HCT116 (cell line): ENCODE results near the gene RGPD6. TPM values are rescaled to one million over a fixed set of nuclear protein-coding genes. Genes with fewer than 3 reads are reported as not detected.
"Not testable (repeated sequence)": the region's sequence is repeated elsewhere in the genome, so short reads cannot be mapped to it uniquely, and the experiment has no call there.

Experiments
- ATAC-seq: fragments of 200-7000 bp; cut with Tn5 transposase; 2 replicates; pipeline ENCODE4 v1.9.1; 2020; ENCODE audit warnings: mild to moderate bottlenecking, moderate library complexity
- BruUV-seq: library from RNA; stranded (reverse); fragments of 400-500 nt; replicated peaks from 2 replicates; lab custom pipeline; 2021; lab: Mats Ljungman, UMichigan
- CTCF ChIA-PET: fragments of 300-600 bp; sonication (Branson Sonifier 250); formaldehyde crosslinking; loops from one replicate; lab custom pipeline; 2021; ENCODE audit warnings: antibody characterized with exemption; lab: Charles Lee
- POLR2A ChIA-PET: fragments of 300-600, 350-600 bp; sonication (Branson Sonifier 250); formaldehyde crosslinking; loops from one replicate; lab custom pipeline; 2021; ENCODE audit warnings: antibody characterized with exemption; lab: Charles Lee
- RAD21 ChIA-PET, 2 experiments: fragments of 300-600 bp; sonication (Branson Sonifier 250); formaldehyde crosslinking; loops; one replicate each; lab custom pipeline; 2023; ENCODE audit warnings: low total read pairs in 2 of 2; ENCODE audit not compliant: uncharacterized antibody in 2 of 2, unreplicated experiment in 2 of 2, low non-redundant PET in 1 of 2; lab: Charles Lee
- DNase-seq: peaks from one replicate; pipeline ENCODE4 v3.0.0-alpha.2; 2010; ENCODE audit warnings: low read depth, low spot score
- H2AFZ ChIP-seq: fragments of 200-600 bp; shearing (Covaris generic), sonication (generic); 2 replicates; pipeline ENCODE4 v1.6.1; 2017; ENCODE audit warnings: low read depth, mixed run types, mixed read lengths, antibody characterized with exemption, low read length; ENCODE audit not compliant: poor library complexity, severe bottlenecking
- H3K27ac ChIP-seq: 2 replicates; pipeline ENCODE4 v1.5.1; 2012; ENCODE audit warnings: low read depth, low read length
- H3K27me3 ChIP-seq: fragments of 200-600 bp; sonication (generic); 2 replicates; pipeline ENCODE4 v1.6.1; 2016; ENCODE audit warnings: mixed run types, low read length, mixed read lengths; ENCODE audit not compliant: insufficient read depth
- H3K36me3 ChIP-seq, 2 experiments: fragments of 200-500 bp in 1 of 2; fragments of 200-600 bp in 1 of 2; sonication (Bioruptor generic) in 1 of 2; sonication (generic) in 1 of 2; 2 replicates each; pipeline versions ENCODE4 v1.5.1 to v1.6.1; 2014 to 2016; ENCODE audit warnings: low read length in 2 of 2, inconsistent platforms in 1 of 2, mixed read lengths in 1 of 2, mixed run types in 1 of 2; ENCODE audit not compliant: insufficient read depth in 2 of 2, control insufficient read depth in 1 of 2
- H3K4me1 ChIP-seq, 2 experiments: fragments of 200-600 bp in 1 of 2; sonication (generic) in 1 of 2; 2 replicates each; pipeline versions ENCODE4 v1.5.1 to v1.6.1; 2012 to 2017; ENCODE audit warnings: low read length in 2 of 2, inconsistent platforms in 1 of 2, mild to moderate bottlenecking in 1 of 2, mixed read lengths in 1 of 2, mixed run types in 1 of 2, moderate library complexity in 1 of 2; ENCODE audit not compliant: insufficient read depth in 2 of 2, control insufficient read depth in 1 of 2
- H3K4me2 ChIP-seq: fragments of 200-600 bp; sonication (generic); 2 replicates; pipeline ENCODE4 v1.6.1; 2017; ENCODE audit warnings: mixed run types, low read length, mixed read lengths
- H3K4me3 ChIP-seq, 2 experiments: fragments of 200-600 bp in 1 of 2; sonication (generic) in 1 of 2; replicated peaks in 1 of 2; 2 replicates each; pipeline ENCODE4 v1.5.1; 2011 to 2016; ENCODE audit warnings: low read length in 2 of 2, control low read depth in 1 of 2, low read depth in 1 of 2, mild to moderate bottlenecking in 1 of 2, mixed read lengths in 1 of 2, mixed run types in 1 of 2
- H3K79me2 ChIP-seq: fragments of 200-600 bp; sonication (generic); 2 replicates; pipeline ENCODE4 v1.6.1; 2017; ENCODE audit warnings: mild to moderate bottlenecking, mixed run types, low read length, moderate library complexity, mixed read lengths; ENCODE audit not compliant: insufficient read depth
- H3K9ac ChIP-seq: fragments of 200-600 bp; sonication (generic); 2 replicates; pipeline ENCODE4 v1.6.1; 2016; ENCODE audit warnings: low read length, mixed read lengths
- H3K9me2 ChIP-seq: fragments of 200-600 bp; sonication (generic), shearing (Covaris generic); 2 replicates; pipeline ENCODE4 v1.6.1; 2017; ENCODE audit warnings: mixed run types, mild to moderate bottlenecking, moderate library complexity; ENCODE audit not compliant: insufficient read depth
- H3K9me3 ChIP-seq, 2 experiments: fragments of 200-500 bp in 1 of 2; fragments of 200-600 bp in 1 of 2; sonication (Bioruptor generic) in 1 of 2; sonication (generic) in 1 of 2; 2 replicates each; pipeline ENCODE4 v1.6.1; 2014 to 2017; ENCODE audit warnings: low read length in 2 of 2, mixed read lengths in 2 of 2, inconsistent platforms in 1 of 2, low read depth in 1 of 2, mild to moderate bottlenecking in 1 of 2, mixed run types in 1 of 2, moderate library complexity in 1 of 2; ENCODE audit not compliant: control insufficient read depth in 1 of 2, insufficient read depth in 1 of 2
- H4K20me1 ChIP-seq: fragments of 200-600 bp; sonication (generic), shearing (Covaris generic); 2 replicates; pipeline ENCODE4 v1.6.1; 2017; ENCODE audit warnings: mixed run types, mild to moderate bottlenecking, moderate library complexity; ENCODE audit not compliant: insufficient read depth
- intact Hi-C: fragments of 100-400 bp; cut with micrococcal nuclease; formaldehyde crosslinking; loops from 2 replicates; pipeline ENCODE4 v1.10.0; 2022
- total RNA-seq: library from RNA; stranded (reverse); gene quantifications from one replicate; pipeline ENCODE4 v1.2.1, GENCODE V29; 2021; ENCODE audit not compliant: unreplicated experiment

RGPD6 gene
- total RNA-seq, 1 experiment from 2014 or later = 17.7 TPM

DNA sequence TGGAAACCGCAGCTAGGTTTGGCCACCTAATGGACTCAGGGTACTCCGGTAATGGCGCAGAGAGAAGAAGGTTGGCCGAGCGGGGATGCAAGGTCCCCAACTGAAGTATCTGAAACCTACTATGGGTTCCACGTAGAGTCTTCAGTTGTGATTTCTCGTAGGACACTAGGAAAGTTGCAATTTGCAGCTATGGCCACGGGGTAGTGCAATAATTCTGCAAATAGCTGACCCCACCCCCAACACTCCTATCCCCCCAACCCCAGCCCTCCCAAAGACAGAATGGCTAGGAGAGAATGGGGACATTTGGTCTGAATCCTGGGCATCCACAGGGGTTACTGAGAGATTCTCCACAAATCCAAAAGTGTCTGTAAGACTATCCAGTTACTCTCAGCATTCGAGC is 25.1 kb upstream of the RGPD6 start:
- intact Hi-C loops, BruUV-seq, H3K36me3 ChIP-seq, POLR2A ChIA-PET, H3K9me3 ChIP-seq, H3K9me2 ChIP-seq, H3K4me2 ChIP-seq, H3K79me2 ChIP-seq, H2AFZ ChIP-seq, DNase-seq, CTCF ChIA-PET, H3K27me3 ChIP-seq, H4K20me1 ChIP-seq, RAD21 ChIA-PET, H3K9ac ChIP-seq, H3K27ac ChIP-seq, H3K4me1 ChIP-seq, H3K4me3 ChIP-seq: not testable (repeated sequence)
- peak; percentile 36; the same call in 1 of the 2 replicates for ATAC-seq

DNA sequence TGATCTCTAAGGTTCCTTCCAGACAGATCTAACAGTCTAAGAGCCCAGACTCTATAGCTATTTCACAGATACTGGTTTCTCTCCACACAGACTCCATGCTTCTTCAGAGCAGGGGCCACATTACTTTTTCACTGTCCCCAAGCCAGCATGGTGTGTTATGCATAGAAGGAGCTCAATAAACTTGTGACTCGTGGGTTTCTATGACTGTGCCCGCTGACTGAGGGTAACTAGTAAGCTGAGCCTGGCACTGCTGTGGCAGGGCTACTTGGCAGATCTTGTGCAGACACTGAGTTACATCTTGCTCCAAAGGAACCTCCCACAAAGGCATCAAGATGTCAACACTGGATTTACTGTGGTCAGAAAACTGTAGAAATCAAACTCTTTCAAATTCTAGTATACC is 15.0 kb upstream of the RGPD6 start:
- H3K4me2 ChIP-seq, DNase-seq, H3K4me3 ChIP-seq, BruUV-seq, H3K9me2 ChIP-seq, H2AFZ ChIP-seq, CTCF ChIA-PET, H3K4me1 ChIP-seq, intact Hi-C loops, RAD21 ChIA-PET, H3K9ac ChIP-seq, H3K36me3 ChIP-seq, H3K79me2 ChIP-seq, ATAC-seq, H4K20me1 ChIP-seq, H3K9me3 ChIP-seq, POLR2A ChIA-PET, H3K27me3 ChIP-seq, H3K27ac ChIP-seq: not testable (repeated sequence)

GRCh38 chr2:110589677-110590330 is 12.8 kb upstream of the RGPD6 start:
- POLR2A ChIA-PET, H4K20me1 ChIP-seq, CTCF ChIA-PET, H3K27me3 ChIP-seq, ATAC-seq, H2AFZ ChIP-seq, H3K4me2 ChIP-seq, H3K9me2 ChIP-seq, H3K9me3 ChIP-seq, H3K9ac ChIP-seq, H3K36me3 ChIP-seq, H3K79me2 ChIP-seq, intact Hi-C loops, RAD21 ChIA-PET, H3K4me1 ChIP-seq, DNase-seq, H3K4me3 ChIP-seq, H3K27ac ChIP-seq, BruUV-seq: not testable (repeated sequence)

DNA sequence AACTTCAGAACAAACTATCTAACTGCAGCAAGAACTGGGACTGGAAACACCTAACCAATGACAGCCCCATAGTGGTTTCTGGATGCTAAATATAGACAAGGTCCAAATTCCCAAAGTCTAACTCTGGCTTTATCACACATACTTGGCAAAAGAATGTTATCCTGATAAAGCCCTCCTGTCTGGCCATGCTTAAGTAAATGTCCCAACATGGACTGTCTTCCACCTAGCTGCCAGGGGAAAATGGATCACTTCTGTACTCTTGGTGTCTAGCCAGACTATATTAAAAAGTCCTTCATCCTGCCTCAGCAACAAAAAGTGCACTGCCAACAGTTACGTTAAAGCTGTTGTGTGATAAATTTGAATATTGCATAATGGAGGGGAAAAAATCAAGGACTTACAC is 11.5 kb upstream of the RGPD6 start:
- H2AFZ ChIP-seq, H4K20me1 ChIP-seq, BruUV-seq, H3K79me2 ChIP-seq, DNase-seq, H3K27me3 ChIP-seq, H3K9me2 ChIP-seq, H3K27ac ChIP-seq, H3K36me3 ChIP-seq, ATAC-seq, POLR2A ChIA-PET, H3K9ac ChIP-seq, intact Hi-C loops, H3K4me1 ChIP-seq, CTCF ChIA-PET, H3K9me3 ChIP-seq, H3K4me3 ChIP-seq, H3K4me2 ChIP-seq, RAD21 ChIA-PET: not testable (repeated sequence)
